Transverse colon (tissue), 4 donors: ENCODE measurements around the gene NIBAN1. TPM values are rescaled to one million over a fixed set of nuclear protein-coding genes. Genes with fewer than 3 reads are reported as not detected.
A peak's percentile ranks its signal among the peaks of the same experiment; 100 is the strongest.

Source experiments
- DNase-seq: peaks from one replicate; pipeline ENCODE4 v3.0.0-alpha.2; 2019
- H3K27ac ChIP-seq, 4 donors: fragments of 200-600 bp; sonication (generic); 2 replicates each; pipeline ENCODE4 v1.5.1; 2016 to 2018; ENCODE audit warnings: inconsistent platforms in 4 of 4
- H3K27me3 ChIP-seq: fragments of 200-600 bp; sonication (generic); 2 replicates; pipeline ENCODE4 v1.5.1; 2017; ENCODE audit warnings: inconsistent platforms
- H3K36me3 ChIP-seq, 4 donors: fragments of 200-600 bp; sonication (generic); 2 replicates each; pipeline ENCODE4 v1.5.1; 2017 to 2019; ENCODE audit warnings: inconsistent platforms in 4 of 4
- H3K4me1 ChIP-seq, 4 donors: fragments of 200-600 bp; sonication (generic); 2 replicates each; pipeline ENCODE4 v1.5.1; 2017 to 2020; ENCODE audit warnings: inconsistent platforms in 4 of 4
- H3K4me3 ChIP-seq, 4 donors: fragments of 200-600 bp; sonication (generic); 1 replicate in 1 of 4; 2 replicates in 3 of 4; pipeline versions ENCODE4 v1.5.1 to v1.6.1; 2017 to 2019; ENCODE audit warnings: inconsistent platforms in 4 of 4
- H3K9me3 ChIP-seq, 2 donors: fragments of 200-600 bp; sonication (generic); 2 replicates each; pipeline ENCODE4 v1.5.1; 2017 to 2019; ENCODE audit warnings: inconsistent platforms in 2 of 2
- CTCF ChIP-seq, 5 experiments: fragments of 200-600 bp in 3 of 5; fragments of 450-650 bp in 2 of 5; sonication (generic) in 3 of 5; IDR thresholded peaks; 1 replicate in 2 of 5; 2 replicates in 3 of 5; pipeline ENCODE4 v1.5.1; 2016 to 2017; ENCODE audit warnings: antibody characterized with exemption in 5 of 5, inconsistent platforms in 3 of 5, mild to moderate bottlenecking in 2 of 5, moderate library complexity in 1 of 5
- EP300 ChIP-seq: sonication (generic); formaldehyde crosslinking; IDR thresholded peaks from one replicate; pipeline ENCODE4 v1.6.1; 2017; ENCODE audit warnings: antibody characterized with exemption, low read depth
- POLR2A ChIP-seq: fragments of 450-650 bp; IDR thresholded peaks from one replicate; pipeline ENCODE4 v1.6.1; 2016; ENCODE audit warnings: antibody characterized with exemption, mild to moderate bottlenecking, moderate library complexity
- POLR2AphosphoS5 ChIP-seq, 3 donors: sonication (generic); formaldehyde crosslinking; IDR thresholded peaks; one replicate each; pipeline ENCODE4 v1.6.1; 2016; ENCODE audit warnings: antibody characterized with exemption in 3 of 3
- WGBS, 2 donors: methylation state at CpG; one replicate each; pipeline ENCODE4 v1.1.5; 2018; ENCODE audit warnings: low coverage in 1 of 2; 5-methylcytosine and 5-hydroxymethylcytosine counted together
- in situ Hi-C, 4 donors: fragments of 200-750 bp; cut with MboI; loops; one replicate each; pipeline versions ENCODE4 v1.15.0 to v1.15.1; 2017; ENCODE audit warnings: low sequenced_read_pairs in 3 of 4, low pct_ligation_motif_present in 1 of 4, low pct_unique_long_range_greater_than_20kb in 1 of 4
- intact Hi-C: fragments of 100-400 bp; cut with DNase I; formaldehyde crosslinking; loops from one replicate; pipeline ENCODE4 v1.15.1; 2023; ENCODE audit warnings: low total_unique reads
- total RNA-seq, 4 donors: library from RNA; depleted of rRNA; stranded (reverse); fragments of >200 nt; gene quantifications; one replicate each; pipeline ENCODE4 v1.1.0, GENCODE V29; 2016

The NIBAN1 gene
- total RNA-seq, 4 donors from 2014 or later: 22.7 to 38.7 (median 31.7) TPM

GRCh38 chr1:184971522-184972265 lies 2.6 kb downstream of the NIBAN1 start:
- no peak for DNase-seq
- H3K4me3 ChIP-seq: peak overlapping the region in 3 of 4 donors; percentile 47 to 61 (median 54)
- peaks cover 46% of the 10 kb centered on the region for H3K27me3 ChIP-seq
- H3K27ac ChIP-seq: peak overlapping the region; percentile 72 to 89 (median 84)
- intact Hi-C loops (loop anchor here (5.0 kb wide), 1 partner anchor 89 kb away; no protein-coding TSS in a partner anchor), in situ Hi-C loops (no loop called here)
- no peaks in the 10 kb centered on the region for H3K36me3 ChIP-seq
- H3K4me1 ChIP-seq: peaks cover 0 to 26% (median 7%) of the 10 kb centered on the region in 4 donors
- 68 to 71% methylated on average over 5 to 8 of the region's 8 CpGs for WGBS, 2 donors
- no peaks in the 10 kb centered on the region for H3K9me3 ChIP-seq
- no peak for TF ChIP-seq POLR2AphosphoS5 (IDR thresholded peaks at IDR 0.05)
- TF ChIP-seq EP300: no peak
- TF ChIP-seq POLR2A: no peak
- no peak for TF ChIP-seq CTCF (IDR thresholded peaks at IDR 0.05)

- in situ Hi-C loops (no loop called here), intact Hi-C loops (loop anchor here (5.0 kb wide), 1 partner anchor 88 kb away; no protein-coding TSS in a partner anchor)
- Histone ChIP-seq H3K9me3 (no peaks in the 10 kb centered on the region), H3K27me3 (peaks cover 36% of the 10 kb centered on the region), H3K4me1 (peaks cover 0 to 30% (median 7%) of the 10 kb centered on the region in 4 donors), H3K4me3 (no peak overlapping the region), H3K36me3 (no peaks in the 10 kb centered on the region), H3K27ac (peak overlapping the region; percentile 72 to 89 (median 84))
- no peak for DNase-seq
- 32 to 49% methylated on average over 4 to 5 of the region's 5 CpGs for WGBS, 2 donors
- TF ChIP-seq CTCF (IDR thresholded peaks at IDR 0.05) (no peak), POLR2AphosphoS5 (IDR thresholded peaks at IDR 0.05) (no peak), POLR2A (no peak), EP300 (no peak)
These were observed 3.6 kb downstream of the NIBAN1 start for GRCh38 chr1:184970691-184971161.

GRCh38 chr1:184966989-184967388 lies 7.3 kb downstream of the NIBAN1 start:
- Histone ChIP-seq H3K9me3 (no peaks in the 10 kb centered on the region), H3K36me3 (no peaks in the 10 kb centered on the region), H3K4me3 (no peak overlapping the region), H3K4me1 (peaks cover 0 to 29% (median 1%) of the 10 kb centered on the region in 4 donors), H3K27ac (no peak overlapping the region), H3K27me3 (no peaks in the 10 kb centered on the region)
- in situ Hi-C loops (no loop called here), intact Hi-C loops (no loop called here)
- TF ChIP-seq EP300 (no peak), POLR2A (no peak), CTCF (IDR thresholded peaks at IDR 0.05) (no peak), POLR2AphosphoS5 (IDR thresholded peaks at IDR 0.05) (no peak)
- WGBS, 2 donors: 83% methylated on average over 2 of the region's 2 CpGs
- DNase-seq: no peak

- Histone ChIP-seq H3K27me3 (no peaks in the 10 kb centered on the region), H3K9me3 (no peaks in the 10 kb centered on the region), H3K4me1 (peaks cover 0 to 28% (median 1%) of the 10 kb centered on the region in 4 donors), H3K36me3 (no peaks in the 10 kb centered on the region), H3K4me3 (no peak overlapping the region), H3K27ac (no peak overlapping the region)
- 48 to 70% methylated on average over 3 to 4 of the region's 4 CpGs for WGBS, 2 donors
- intact Hi-C loops: no loop called here
- in situ Hi-C loops: no loop called here
- no peak for TF ChIP-seq EP300
- no peak for TF ChIP-seq POLR2A
- TF ChIP-seq CTCF (IDR thresholded peaks at IDR 0.05): no peak
- TF ChIP-seq POLR2AphosphoS5 (IDR thresholded peaks at IDR 0.05): no peak
- no peak for DNase-seq
These were observed 8.1 kb downstream of the NIBAN1 start for GRCh38 chr1:184965944-184966860.
